HG03060 (cell line): ENCODE data around the gene MCOLN1.

Experiments used
- ATAC-seq: cut with Tn5 transposase; IDR thresholded peaks from one replicate; pipeline ENCODE4 v1.9.1; 2021; ENCODE audit warnings: low read depth, moderate number of reproducible peaks; ENCODE audit not compliant: unreplicated experiment

The MCOLN1 gene

GRCh38 chr19:7540761-7541474 is 18.5 kb downstream of the MCOLN1 start:
- ATAC-seq = no peak

- no peak for ATAC-seq
Observed at GRCh38 chr19:7541475-7541824, 19.0 kb downstream of the MCOLN1 start.

- no peak for ATAC-seq
Observed at GRCh38 chr19:7541828-7542443, 19.5 kb downstream of the MCOLN1 start.

- no peak for ATAC-seq
Observed at GRCh38 chr19:7542556-7543348, 20.3 kb downstream of the MCOLN1 start.

- ATAC-seq = no peak
Observed at GRCh38 chr19:7544626-7545025, 22.2 kb downstream of the MCOLN1 start.

GRCh38 chr19:7545300-7545699 is 22.9 kb downstream of the MCOLN1 start:
- ATAC-seq = no peak

- no peak for ATAC-seq
Observed at GRCh38 chr19:7545904-7546303, 23.5 kb downstream of the MCOLN1 start.

- no peak for ATAC-seq
Observed at GRCh38 chr19:7547159-7547558, 24.7 kb downstream of the MCOLN1 start.

GRCh38 chr19:7549429-7550148 is 27.2 kb downstream of the MCOLN1 start:
- no peak for ATAC-seq

- no peak for ATAC-seq
Observed at GRCh38 chr19:7550169-7550770, 27.8 kb downstream of the MCOLN1 start.

- no peak for ATAC-seq
Observed at GRCh38 chr19:7550987-7551761, 28.8 kb downstream of the MCOLN1 start.

- ATAC-seq = no peak
Observed at GRCh38 chr19:7552781-7553180, 30.4 kb downstream of the MCOLN1 start.

- ATAC-seq = no peak
Observed at GRCh38 chr19:7554565-7554964, 32.1 kb downstream of the MCOLN1 start.

- no peak for ATAC-seq
Observed at GRCh38 chr19:7554990-7555864, 32.8 kb downstream of the MCOLN1 start.

GRCh38 chr19:7556696-7557315 is 34.4 kb downstream of the MCOLN1 start:
- ATAC-seq = no peak

GRCh38 chr19:7558667-7559066 is 36.2 kb downstream of the MCOLN1 start:
- ATAC-seq = no peak

GRCh38 chr19:7559102-7559501 is 36.7 kb downstream of the MCOLN1 start:
- ATAC-seq = no peak

- ATAC-seq = no peak
Observed at GRCh38 chr19:7560255-7560654, 37.8 kb downstream of the MCOLN1 start.
